HepG2 (cell line): ENCODE measurements around the gene HNRNPF. TPM values are rescaled to one million over a fixed set of nuclear protein-coding genes. Genes with fewer than 3 reads are reported as not detected.
A peak's percentile ranks its signal among the peaks of the same experiment; 100 is the strongest.

Experiments used
- CHD2 ChIP-seq: IDR thresholded peaks from 2 replicates; pipeline ENCODE4 v1.6.1; 2011; ENCODE audit warnings: low read depth, low read length, improper control_type of control experiment
- DMAP1 ChIP-seq: IDR thresholded peaks from 2 replicates; pipeline ENCODE4 v1.6.1; 2016
- EEA1 ChIP-seq: sonication (generic); formaldehyde crosslinking; IDR thresholded peaks from 2 replicates; pipeline ENCODE4 v1.5.1; 2020; ENCODE audit warnings: mild to moderate bottlenecking, missing genetic modification reagents, borderline replicate concordance
- HHEX ChIP-seq: IDR thresholded peaks from 2 replicates; pipeline ENCODE4 v1.6.1; 2016; ENCODE audit warnings: control low read depth
- MYC ChIP-seq: sonication (generic); formaldehyde crosslinking; IDR thresholded peaks from 2 replicates; pipeline ENCODE4 v1.9.0; 2021; ENCODE audit warnings: missing genetic modification reagents, borderline replicate concordance
- POLR2G ChIP-seq: fragments of 200-400 bp; formaldehyde crosslinking; IDR thresholded peaks from 2 replicates; pipeline ENCODE4 v1.6.1; 2018; ENCODE audit warnings: mild to moderate bottlenecking, low read depth, low read length, moderate library complexity
- REXO4 ChIP-seq: sonication (generic); formaldehyde crosslinking; IDR thresholded peaks from 2 replicates; pipeline ENCODE4 v1.8.0; 2022; ENCODE audit warnings: missing genetic modification reagents, mild to moderate bottlenecking, borderline replicate concordance
- SIX1 ChIP-seq: sonication (generic); formaldehyde crosslinking; IDR thresholded peaks from 2 replicates; pipeline ENCODE4 v1.4.0; 2020; ENCODE audit warnings: missing genetic modification reagents, borderline replicate concordance
- TBX2 ChIP-seq: sonication (generic); formaldehyde crosslinking; IDR thresholded peaks from 2 replicates; pipeline ENCODE4 v1.5.0; 2020; ENCODE audit warnings: missing genetic modification reagents, mild to moderate bottlenecking, borderline replicate concordance
- THAP11 ChIP-seq: IDR thresholded peaks from 2 replicates; pipeline ENCODE4 v1.6.1; 2016; ENCODE audit warnings: missing biosample characterization, missing genetic modification reagents
- ZNF296 ChIP-seq: sonication (generic); formaldehyde crosslinking; conservative IDR thresholded peaks from 2 replicates; pipeline ENCODE4 v1.5.0; 2020; ENCODE audit warnings: mild to moderate bottlenecking, missing genetic modification reagents
- ZNF331 ChIP-seq: sonication (generic); formaldehyde crosslinking; IDR thresholded peaks from 2 replicates; pipeline ENCODE4 v1.4.0; 2020; ENCODE audit warnings: missing genetic modification reagents
- ZNF484 ChIP-seq: sonication (generic); formaldehyde crosslinking; IDR thresholded peaks from 2 replicates; pipeline ENCODE4 v1.5.1; 2020; ENCODE audit warnings: mild to moderate bottlenecking, low read depth, missing genetic modification reagents, borderline replicate concordance
- polyA plus RNA-seq, 8 experiments: library from polyadenylated mRNA; depleted of rRNA in 3 of 8; stranded (reverse) in 7 of 8; unstranded in 1 of 8; fragments of >200 nt; fragmentation: Illumina TruSeq in 4 of 8; extraction: Trizol in 4 of 8; gene quantifications; 2 replicates each; pipeline versions ENCODE4 v1.2.1 to v1.2.3, GENCODE V29; 2011 to 2016; ENCODE audit warnings: low read depth in 4 of 8, missing spikeins in 1 of 8, mixed read lengths in 1 of 8; ENCODE audit not compliant: insufficient read depth in 1 of 8
- total RNA-seq, 5 experiments: library from RNA; depleted of rRNA; stranded (reverse); fragments of >200 nt; fragmentation: Illumina TruSeq; extraction: Trizol; gene quantifications; 2 replicates each; pipeline ENCODE4 v1.2.3, GENCODE V29; 2016; ENCODE audit warnings: low read depth in 1 of 5
- TF ChIP-seq, protein P1 (sequence below): IDR thresholded peaks from 2 replicates; pipeline ENCODE4 v1.6.1; 2016; ENCODE audit warnings: missing genetic modification reagents, missing compliant biosample characterization
- TF ChIP-seq, protein P2 (sequence below): sonication (generic); formaldehyde crosslinking; IDR thresholded peaks from 2 replicates; pipeline ENCODE4 v1.4.0; 2020; ENCODE audit warnings: missing genetic modification reagents
- TF ChIP-seq, protein P3 (sequence below): sonication (generic); formaldehyde crosslinking; IDR thresholded peaks from 2 replicates; pipeline ENCODE4 v1.4.0; 2020; ENCODE audit warnings: missing genetic modification reagents
- TF ChIP-seq, protein P4 (sequence below): sonication (generic); formaldehyde crosslinking; IDR thresholded peaks from 2 replicates; pipeline ENCODE4 v1.4.0; 2020; ENCODE audit warnings: mild to moderate bottlenecking, missing genetic modification reagents
- TF ChIP-seq, protein P5 (sequence below): sonication (generic); formaldehyde crosslinking; IDR thresholded peaks from 2 replicates; pipeline ENCODE4 v1.8.1; 2023; ENCODE audit warnings: mild to moderate bottlenecking, moderate library complexity, missing genetic modification reagents

The HNRNPF gene
- total and polyA plus RNA-seq, 2 of the 13 experiments (the other 11 are each of a cell fraction or from before 2014, with no cell fraction given), result 166 to 308 TPM

DNA sequence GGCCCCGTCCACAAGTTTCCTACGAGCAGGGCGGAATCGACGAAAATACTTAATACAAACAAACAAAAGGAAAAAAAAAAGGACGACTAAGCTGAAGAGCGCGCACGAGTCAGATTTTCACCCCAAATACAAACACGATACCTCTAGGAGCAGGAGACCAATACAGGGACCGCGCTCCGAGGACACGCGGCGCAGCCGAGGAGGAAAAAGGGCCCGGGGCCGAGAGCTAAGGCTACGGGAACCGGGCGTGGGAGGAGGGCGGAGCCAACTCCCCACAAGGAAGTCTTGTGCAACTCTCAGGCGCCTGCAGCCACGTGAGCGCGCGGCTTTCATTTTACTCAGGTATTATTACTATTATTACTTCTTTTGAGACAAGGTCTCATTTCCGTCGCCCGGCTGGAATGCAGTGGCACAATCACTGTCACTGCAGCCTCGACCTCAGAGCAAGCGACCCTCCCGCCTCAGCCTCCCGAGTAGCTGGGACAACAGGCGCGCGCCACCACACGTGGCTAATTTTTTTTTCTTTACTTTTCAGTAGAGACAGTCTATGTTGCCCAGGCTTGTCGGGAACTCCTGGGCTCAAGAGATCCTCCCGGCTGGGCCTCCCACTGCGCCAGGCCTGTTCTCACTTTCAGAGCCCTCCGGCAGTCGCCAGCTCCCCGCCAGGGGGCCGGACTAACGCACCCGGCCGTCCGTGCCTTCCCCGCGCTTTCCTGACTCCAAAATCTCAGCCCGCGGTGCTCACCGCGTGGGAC lies 1.2 kb downstream of the HNRNPF start (continued):
- TF ChIP-seq SIX1 (0 out of 2 replicates have a peak, but pooled peaks have one; percentile 45), REXO4 (no peak), EEA1 (CRISPR knock-in tag) (no peak), MYC (CRISPR knock-in tag) (peak; percentile 90), TBX2 (CRISPR knock-in tag) (peak; percentile 46; the same call in 1 of the 2 replicates), THAP11 (CRISPR knock-in tag) (peak; percentile 36; the same call in 1 of the 2 replicates), POLR2G (peak; percentile 95), CHD2 (0 out of 2 replicates have a peak, but pooled peaks have one; percentile 6), HHEX (no peak), ZNF484 (CRISPR knock-in tag) (no peak), DMAP1 (CRISPR knock-in tag) (peak; percentile 91), ZNF296 (CRISPR knock-in tag) (0 out of 2 replicates have a peak, but pooled peaks have one; percentile 16), ZNF331 (peak; percentile 49; the same call in 1 of the 2 replicates)
- TF ChIP-seq, protein P1, sequence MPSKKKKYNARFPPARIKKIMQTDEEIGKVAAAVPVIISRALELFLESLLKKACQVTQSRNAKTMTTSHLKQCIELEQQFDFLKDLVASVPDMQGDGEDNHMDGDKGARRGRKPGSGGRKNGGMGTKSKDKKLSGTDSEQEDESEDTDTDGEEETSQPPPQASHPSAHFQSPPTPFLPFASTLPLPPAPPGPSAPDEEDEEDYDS (CRISPR knock-in tag), result peak; percentile 76
- TF ChIP-seq, protein P2, sequence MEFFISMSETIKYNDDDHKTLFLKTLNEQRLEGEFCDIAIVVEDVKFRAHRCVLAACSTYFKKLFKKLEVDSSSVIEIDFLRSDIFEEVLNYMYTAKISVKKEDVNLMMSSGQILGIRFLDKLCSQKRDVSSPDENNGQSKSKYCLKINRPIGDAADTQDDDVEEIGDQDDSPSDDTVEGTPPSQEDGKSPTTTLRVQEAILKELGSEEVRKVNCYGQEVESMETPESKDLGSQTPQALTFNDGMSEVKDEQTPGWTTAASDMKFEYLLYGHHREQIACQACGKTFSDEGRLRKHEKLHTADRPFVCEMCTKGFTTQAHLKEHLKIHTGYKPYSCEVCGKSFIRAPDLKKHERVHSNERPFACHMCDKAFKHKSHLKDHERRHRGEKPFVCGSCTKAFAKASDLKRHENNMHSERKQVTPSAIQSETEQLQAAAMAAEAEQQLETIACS (CRISPR knock-in tag), result peak; percentile 54
- TF ChIP-seq, protein P3, sequence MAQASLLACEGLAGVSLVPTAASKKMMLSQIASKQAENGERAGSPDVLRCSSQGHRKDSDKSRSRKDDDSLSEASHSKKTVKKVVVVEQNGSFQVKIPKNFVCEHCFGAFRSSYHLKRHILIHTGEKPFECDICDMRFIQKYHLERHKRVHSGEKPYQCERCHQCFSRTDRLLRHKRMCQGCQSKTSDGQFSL, result peak; percentile 13; the same call in 1 of the 2 replicates
- TF ChIP-seq, protein P4, sequence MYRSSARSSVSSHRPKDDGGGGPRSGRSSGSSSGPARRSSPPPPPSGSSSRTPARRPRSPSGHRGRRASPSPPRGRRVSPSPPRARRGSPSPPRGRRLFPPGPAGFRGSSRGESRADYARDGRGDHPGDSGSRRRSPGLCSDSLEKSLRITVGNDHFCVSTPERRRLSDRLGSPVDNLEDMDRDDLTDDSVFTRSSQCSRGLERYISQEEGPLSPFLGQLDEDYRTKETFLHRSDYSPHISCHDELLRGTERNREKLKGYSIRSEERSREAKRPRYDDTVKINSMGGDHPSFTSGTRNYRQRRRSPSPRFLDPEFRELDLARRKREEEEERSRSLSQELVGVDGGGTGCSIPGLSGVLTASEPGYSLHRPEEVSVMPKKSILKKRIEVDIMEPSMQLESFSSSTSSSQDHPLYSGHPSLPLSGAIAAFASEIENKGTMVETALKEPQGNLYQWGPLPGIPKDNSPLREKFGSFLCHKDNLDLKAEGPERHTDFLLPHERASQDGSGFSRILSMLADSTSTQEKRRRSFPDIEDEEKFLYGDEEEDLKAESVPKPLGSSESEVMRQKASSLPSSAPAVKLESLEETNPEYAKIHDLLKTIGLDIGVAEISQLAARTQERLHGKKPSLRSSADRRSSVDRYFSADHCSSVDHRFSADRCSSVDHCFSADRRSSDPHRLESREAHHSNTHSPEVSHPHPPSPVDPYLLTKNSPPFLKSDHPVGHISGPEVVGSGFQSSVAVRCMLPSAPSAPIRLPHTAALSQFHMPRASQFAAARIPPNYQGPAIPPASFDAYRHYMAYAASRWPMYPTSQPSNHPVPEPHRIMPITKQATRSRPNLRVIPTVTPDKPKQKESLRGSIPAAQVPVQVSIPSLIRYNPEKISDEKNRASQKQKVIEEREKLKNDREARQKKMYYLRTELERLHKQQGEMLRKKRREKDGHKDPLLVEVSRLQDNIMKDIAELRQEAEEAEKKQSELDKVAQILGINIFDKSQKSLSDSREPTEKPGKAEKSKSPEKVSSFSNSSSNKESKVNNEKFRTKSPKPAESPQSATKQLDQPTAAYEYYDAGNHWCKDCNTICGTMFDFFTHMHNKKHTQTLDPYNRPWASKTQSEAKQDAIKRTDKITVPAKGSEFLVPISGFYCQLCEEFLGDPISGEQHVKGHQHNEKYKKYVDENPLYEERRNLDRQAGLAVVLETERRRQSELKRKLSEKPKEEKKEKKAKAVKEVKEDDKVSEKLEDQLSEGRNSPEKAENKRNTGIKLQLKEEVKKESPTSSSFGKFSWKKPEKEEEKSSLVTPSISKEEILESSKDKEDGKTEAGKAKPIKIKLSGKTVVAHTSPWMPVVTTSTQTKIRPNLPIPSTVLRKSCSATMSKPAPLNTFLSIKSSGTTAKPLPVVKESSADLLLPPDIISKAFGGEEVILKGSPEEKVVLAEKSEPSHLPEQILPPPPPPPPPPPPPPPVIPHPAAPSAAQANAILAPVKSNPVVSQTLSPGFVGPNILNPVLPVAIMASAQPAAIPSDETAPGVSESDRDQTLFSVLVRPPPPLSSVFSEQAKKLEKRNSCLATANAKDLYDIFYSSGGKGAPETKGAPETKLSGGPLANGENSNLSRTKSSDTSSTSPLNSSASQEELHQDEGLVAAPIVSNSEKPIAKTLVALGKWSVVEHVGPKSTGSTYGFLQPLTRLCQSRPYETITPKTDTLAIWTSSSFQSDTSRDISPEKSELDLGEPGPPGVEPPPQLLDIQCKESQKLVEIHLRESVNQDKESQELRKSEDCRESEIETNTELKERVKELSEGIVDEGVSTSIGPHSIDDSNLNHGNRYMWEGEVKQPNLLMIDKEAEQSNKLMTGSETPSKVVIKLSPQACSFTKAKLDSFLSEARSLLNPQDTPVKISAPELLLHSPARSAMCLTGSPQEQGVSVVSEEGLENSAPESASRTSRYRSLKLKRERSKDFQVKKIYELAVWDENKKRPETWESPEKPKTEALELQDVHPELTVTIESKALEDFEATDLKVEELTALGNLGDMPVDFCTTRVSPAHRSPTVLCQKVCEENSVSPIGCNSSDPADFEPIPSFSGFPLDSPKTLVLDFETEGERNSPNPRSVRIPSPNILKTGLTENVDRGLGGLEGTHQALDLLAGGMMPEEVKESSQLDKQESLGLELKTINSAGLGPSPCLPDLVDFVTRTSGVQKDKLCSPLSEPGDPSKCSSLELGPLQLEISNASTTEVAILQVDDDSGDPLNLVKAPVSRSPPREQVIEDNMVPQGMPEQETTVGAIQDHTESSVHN (CRISPR knock-in tag), result no peak
- TF ChIP-seq, protein P5, sequence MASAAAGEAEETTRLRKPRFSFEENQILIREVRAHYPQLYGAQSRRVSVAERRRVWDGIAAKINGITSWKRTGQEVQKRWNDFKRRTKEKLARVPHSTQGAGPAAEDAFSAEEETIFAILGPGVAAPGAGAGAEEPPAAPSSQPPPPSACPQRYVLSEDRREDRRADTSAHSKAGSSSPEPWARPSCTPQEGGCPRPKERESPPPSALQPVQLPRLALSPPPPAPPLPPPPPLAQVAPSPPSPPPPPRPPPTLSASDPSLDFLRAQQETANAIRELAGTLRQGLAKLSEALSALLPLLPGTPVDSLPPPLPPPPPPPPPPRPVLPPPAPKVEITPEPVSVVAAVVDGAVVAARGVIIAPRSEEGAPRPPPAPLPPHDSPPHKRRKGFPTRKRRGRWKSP (CRISPR knock-in tag), result peak; percentile 83; the same call in 1 of the 2 replicates
